Hypothalamus (tissue), 51 donors: ENCODE results near the gene TENM4.

ENCODE experiments used
- DNase-seq, 51 donors: peaks; one replicate each; lab custom pipeline; 2025; lab: John Stamatoyannopoulos, UW

Gene TENM4

DNA sequence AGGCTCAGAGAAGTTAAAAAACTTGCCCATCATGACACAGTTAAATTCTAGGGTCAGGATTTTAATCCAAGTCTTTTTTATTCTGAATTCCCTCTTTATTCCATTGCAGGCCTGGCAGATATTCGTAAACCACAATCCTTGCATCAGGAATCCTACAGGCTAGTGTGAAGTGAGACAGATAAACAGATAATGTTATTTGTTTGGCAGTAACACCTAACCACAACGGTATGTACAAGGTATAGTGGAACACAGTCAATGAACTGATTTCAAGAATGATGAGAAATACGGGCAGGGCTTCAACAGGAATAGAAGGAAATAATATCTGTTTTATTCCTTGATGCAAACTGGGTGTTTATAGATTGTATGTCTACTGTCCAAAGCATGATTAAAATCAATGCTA lies 834.2 kb downstream of the TENM4 start:
- DNase-seq, result no peak

DNA sequence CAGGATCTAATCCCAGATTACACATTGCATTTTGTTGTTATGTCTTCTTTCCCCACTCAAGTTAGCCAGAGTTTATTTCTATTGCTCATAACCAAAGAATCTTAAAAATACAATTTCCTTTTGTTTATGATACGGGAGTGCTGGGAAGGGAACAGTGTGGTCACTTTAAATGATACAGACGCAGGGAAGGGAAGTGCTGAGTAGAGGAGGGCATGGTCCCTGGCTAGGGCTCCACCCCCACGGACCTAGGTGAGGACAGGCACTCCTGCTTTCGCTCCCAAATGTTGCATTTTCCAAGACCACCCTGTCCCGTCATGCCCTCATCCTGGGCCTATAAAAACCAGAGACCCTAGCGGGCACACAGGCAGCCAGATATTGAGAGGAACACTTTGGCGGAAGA lies 835.5 kb downstream of the TENM4 start:
- no peak for DNase-seq

DNA sequence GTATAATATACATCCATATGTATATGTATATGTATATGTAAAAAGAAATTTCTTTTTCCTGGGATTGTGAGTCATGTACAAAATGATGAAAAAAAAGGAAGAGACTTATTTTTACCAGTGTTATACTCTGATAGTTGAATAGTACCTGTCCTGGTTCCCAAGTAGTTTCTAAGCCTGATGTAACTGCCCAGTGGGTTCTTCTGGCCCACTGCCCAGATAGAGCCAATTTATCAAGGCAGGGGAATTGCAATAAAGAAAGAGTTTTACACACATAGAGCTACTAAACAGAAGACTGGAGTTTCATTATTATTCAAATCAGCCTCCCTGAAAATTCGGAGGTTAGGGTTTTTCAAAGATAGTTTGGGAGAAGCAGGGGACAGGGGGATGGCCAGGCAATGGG lies 837.0 kb downstream of the TENM4 start:
- DNase-seq, result no peak
